Upper lobe of left lung (tissue), 4 donors: Measurements from ENCODE around the gene KCNIP3.

Experiments
- CTCF ChIP-seq, 6 experiments: fragments of 450-650 bp in 4 of 6; fragments of 200-600 bp in 2 of 6; sonication (generic) in 2 of 6; IDR thresholded peaks; one replicate each; pipeline ENCODE4 v1.5.1; 2016 to 2019; ENCODE audit warnings: antibody characterized with exemption in 6 of 6
- EP300 ChIP-seq, 4 donors: sonication (generic); formaldehyde crosslinking; IDR thresholded peaks; one replicate each; pipeline ENCODE4 v1.5.1; 2017; ENCODE audit warnings: antibody characterized with exemption in 4 of 4, control low read depth in 2 of 4
- POLR2A ChIP-seq, 4 donors: fragments of 450-650 bp; IDR thresholded peaks; one replicate each; pipeline ENCODE4 v1.5.1; 2016 to 2017; ENCODE audit warnings: antibody characterized with exemption in 4 of 4, mild to moderate bottlenecking in 2 of 4
- POLR2AphosphoS5 ChIP-seq, 2 donors: sonication (generic); formaldehyde crosslinking; IDR thresholded peaks; one replicate each; pipeline ENCODE4 v1.5.1; 2017; ENCODE audit warnings: antibody characterized with exemption in 2 of 2

- TF ChIP-seq CTCF (IDR thresholded peaks at IDR 0.05) (no peak), POLR2A (IDR thresholded peaks at IDR 0.05) (no peak), POLR2AphosphoS5 (IDR thresholded peaks at IDR 0.05) (no peak), EP300 (IDR thresholded peaks at IDR 0.05) (no peak)
Observed at GRCh38 chr2:95349568-95350322, 52.6 kb downstream of the KCNIP3 start.
